Testis (tissue), 3 donors: ENCODE measurements around the gene CELSR1. TPM values are rescaled to one million over a fixed set of nuclear protein-coding genes. Genes with fewer than 3 reads are reported as not detected.

Experiments
- DNase-seq: peaks from one replicate; pipeline ENCODE4 v3.0.0-alpha.2; 2019
- H3K27ac ChIP-seq, 2 donors: fragments of 200-600 bp; sonication (generic); one replicate each; pipeline ENCODE4 v1.5.1; 2019
- H3K27me3 ChIP-seq: fragments of 200-600 bp; sonication (generic); one replicate; pipeline ENCODE4 v1.5.1; 2019
- H3K36me3 ChIP-seq: fragments of 200-600 bp; sonication (generic); one replicate; pipeline ENCODE4 v1.5.1; 2017; ENCODE audit warnings: low read depth; ENCODE audit errors: missing control alignments
- H3K4me1 ChIP-seq: fragments of 200-600 bp; sonication (generic); one replicate; pipeline ENCODE4 v1.5.1; 2019
- H3K4me3 ChIP-seq, 2 donors: fragments of 200-600 bp; sonication (generic); one replicate each; pipeline ENCODE4 v1.5.1; 2017 to 2019
- H3K9me3 ChIP-seq: fragments of 200-600 bp; sonication (generic); one replicate; pipeline ENCODE4 v1.5.1; 2017
- POLR2A ChIP-seq: fragments of 450-650 bp; IDR thresholded peaks from one replicate; pipeline ENCODE4 v1.6.1; 2017; ENCODE audit warnings: antibody characterized with exemption, mild to moderate bottlenecking, moderate library complexity
- WGBS, 2 donors: methylation state at CpG; one replicate each; pipeline ENCODE4 v1.1.5; 2018; 5-methylcytosine and 5-hydroxymethylcytosine counted together
- intact Hi-C: fragments of 100-400 bp; cut with DNase I; formaldehyde crosslinking; loops from one replicate; pipeline ENCODE4 v1.15.1; 2023; ENCODE audit warnings: low total_unique reads
- polyA plus RNA-seq: library from polyadenylated mRNA; stranded (reverse); fragments of 350-450 nt; fragmentation: Illumina TruSeq; extraction: RNeasy Lipid Tissue Mini Kit (QIAGEN cat#74804); gene quantifications from one replicate; pipeline ENCODE4 v1.2.3, GENCODE V29; 2014; ENCODE audit warnings: low read depth, low replicate concordance; ENCODE audit not compliant: insufficient read depth
- total RNA-seq, 2 donors: library from RNA; depleted of rRNA; stranded (reverse); fragments of >200 nt; gene quantifications; one replicate each; pipeline ENCODE4 v1.2.3, GENCODE V29; 2016
- TF ChIP-seq, protein P1 (sequence below), 3 experiments: fragments of 450-650 bp in 2 of 3; fragments of 200-600 bp in 1 of 3; sonication (generic) in 1 of 3; IDR thresholded peaks; one replicate each; pipeline ENCODE4 v1.5.1; 2016 to 2019; ENCODE audit warnings: antibody characterized with exemption in 3 of 3, mild to moderate bottlenecking in 2 of 3, moderate library complexity in 1 of 3

CELSR1 gene
- total and polyA plus RNA-seq, 3 donors from 2014 or later, result 5.6 to 21.5 (median 13.8) TPM

DNA sequence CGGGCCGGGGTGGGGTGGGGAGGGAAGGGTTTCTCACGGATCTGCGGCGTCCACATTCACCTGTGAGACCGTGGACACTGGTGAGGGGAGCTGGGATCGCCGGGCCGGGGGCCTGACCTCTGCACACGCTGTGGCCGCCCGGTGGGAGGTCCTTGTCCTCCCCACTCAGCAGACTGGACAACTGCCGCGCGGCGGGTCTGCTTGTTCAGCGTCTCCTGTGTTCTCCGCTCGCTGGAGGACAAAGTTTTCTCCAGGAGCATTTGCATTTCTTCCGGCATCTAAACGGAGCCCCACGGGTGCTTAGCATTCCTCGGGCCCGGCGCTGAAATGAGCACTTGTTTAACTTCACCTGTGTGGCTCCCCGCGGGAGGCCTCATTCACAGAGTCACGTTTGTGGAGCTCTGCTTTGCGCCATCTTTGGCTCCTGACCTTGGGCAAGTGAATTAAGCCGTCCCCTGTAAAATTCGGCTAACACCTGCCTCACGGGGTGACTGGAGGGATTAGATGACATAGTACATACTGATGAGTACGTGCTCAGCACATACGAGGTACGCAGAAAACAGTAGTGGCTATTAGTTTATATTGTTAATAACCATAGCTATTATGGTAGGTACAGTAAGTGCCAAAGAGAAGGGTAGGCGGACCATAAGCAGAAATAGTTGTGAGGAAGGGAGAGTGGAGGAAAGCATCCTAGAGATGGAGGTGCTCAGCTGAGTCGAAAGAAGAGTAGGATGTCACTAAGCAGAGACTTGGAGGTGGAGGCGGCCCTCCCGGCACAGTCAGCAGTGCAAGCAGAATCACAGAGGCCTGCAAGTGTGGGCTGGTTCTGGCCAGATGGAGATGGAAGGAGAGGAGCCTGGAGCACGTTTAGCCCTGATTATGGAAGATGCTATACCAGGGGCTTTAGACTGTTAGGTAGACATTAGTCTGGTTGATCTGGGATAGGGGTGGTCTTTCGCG, 201.0 kb downstream of the CELSR1 start:
- no peaks in the 10 kb centered on the region for H3K27me3 ChIP-seq
- peak overlapping the region; percentile 75 to 90 for H3K27ac ChIP-seq
- H3K9me3 ChIP-seq, result no peaks in the 10 kb centered on the region
- H3K4me1 ChIP-seq, result peaks cover 12% of the 10 kb centered on the region
- TF ChIP-seq POLR2A, result no peak
- TF ChIP-seq, protein P1, sequence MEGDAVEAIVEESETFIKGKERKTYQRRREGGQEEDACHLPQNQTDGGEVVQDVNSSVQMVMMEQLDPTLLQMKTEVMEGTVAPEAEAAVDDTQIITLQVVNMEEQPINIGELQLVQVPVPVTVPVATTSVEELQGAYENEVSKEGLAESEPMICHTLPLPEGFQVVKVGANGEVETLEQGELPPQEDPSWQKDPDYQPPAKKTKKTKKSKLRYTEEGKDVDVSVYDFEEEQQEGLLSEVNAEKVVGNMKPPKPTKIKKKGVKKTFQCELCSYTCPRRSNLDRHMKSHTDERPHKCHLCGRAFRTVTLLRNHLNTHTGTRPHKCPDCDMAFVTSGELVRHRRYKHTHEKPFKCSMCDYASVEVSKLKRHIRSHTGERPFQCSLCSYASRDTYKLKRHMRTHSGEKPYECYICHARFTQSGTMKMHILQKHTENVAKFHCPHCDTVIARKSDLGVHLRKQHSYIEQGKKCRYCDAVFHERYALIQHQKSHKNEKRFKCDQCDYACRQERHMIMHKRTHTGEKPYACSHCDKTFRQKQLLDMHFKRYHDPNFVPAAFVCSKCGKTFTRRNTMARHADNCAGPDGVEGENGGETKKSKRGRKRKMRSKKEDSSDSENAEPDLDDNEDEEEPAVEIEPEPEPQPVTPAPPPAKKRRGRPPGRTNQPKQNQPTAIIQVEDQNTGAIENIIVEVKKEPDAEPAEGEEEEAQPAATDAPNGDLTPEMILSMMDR (IDR thresholded peaks at IDR 0.05), result no peak
- peak; percentile 35 for DNase-seq
- intact Hi-C loops, result no loop called here
- H3K4me3 ChIP-seq, result peak overlapping the region; percentile 90 to 96
- WGBS, 2 donors, result 6 to 8% methylated on average over 40 to 41 of the region's 42 CpGs
- no peaks in the 10 kb centered on the region for H3K36me3 ChIP-seq

DNA sequence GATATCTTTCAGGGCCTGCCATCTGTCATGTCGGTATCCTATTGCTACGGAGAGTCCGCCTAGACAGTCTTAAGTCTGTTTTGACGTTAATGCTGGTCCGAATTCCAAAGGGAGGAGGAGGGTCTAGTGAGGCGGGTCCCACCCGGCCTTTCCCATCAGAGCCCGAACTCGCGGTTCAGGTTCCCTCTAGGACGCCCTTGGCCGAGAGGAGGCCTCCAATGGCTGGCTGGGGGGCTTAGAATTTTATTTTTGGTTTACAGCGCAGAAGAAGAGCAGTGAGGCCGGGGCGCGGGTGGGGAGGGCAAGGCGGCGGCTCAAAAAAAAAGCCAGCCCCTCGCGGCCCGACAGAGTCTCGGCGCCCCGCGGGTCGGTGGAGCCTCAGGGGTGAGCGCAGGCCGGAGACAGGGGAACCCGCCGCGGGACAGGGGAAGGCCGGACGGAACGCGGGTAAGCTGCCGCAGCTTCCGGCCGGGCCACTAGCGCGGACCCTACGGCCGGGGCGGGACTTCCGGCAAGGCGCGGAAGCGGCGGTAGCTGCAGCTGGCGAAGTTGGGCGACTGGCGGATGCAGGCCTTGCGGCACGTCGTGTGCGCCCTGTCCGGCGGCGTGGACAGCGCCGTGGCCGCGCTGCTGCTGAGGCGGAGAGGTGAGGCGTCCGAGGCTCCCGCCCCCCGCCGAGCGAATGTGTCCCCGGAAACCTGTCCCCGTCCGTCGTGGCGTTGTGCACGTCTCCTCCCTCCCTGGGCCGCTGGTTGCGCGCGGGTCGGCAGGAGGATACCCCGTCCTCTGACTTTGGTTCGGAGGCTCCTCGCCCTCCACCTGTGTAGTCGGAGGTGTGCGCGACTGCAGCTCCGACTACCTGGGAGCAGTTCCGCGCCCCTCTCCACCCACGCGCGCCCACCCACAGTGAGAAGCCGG, 202.0 kb downstream of the CELSR1 start, which contains the start of gene TRMU:
Gene TRMU (plus strand): TSS at position 514 of the 918 bp plus-strand sequence. CDS start 51 bp downstream, at position 565.
- peak; percentile 88 for DNase-seq
- Histone ChIP-seq H3K4me1 (peaks cover 12% of the 10 kb centered on the region), H3K4me3 (peak within 1 kb of the TSS; percentile 90 to 96), H3K27ac (peak within 1 kb of the TSS; percentile 75 to 90), H3K27me3 (no peaks in the 10 kb centered on the region), H3K36me3 (no peaks in the 10 kb centered on the region), H3K9me3 (no peaks in the 10 kb centered on the region)
- TF ChIP-seq, protein P1 (IDR thresholded peaks at IDR 0.05), result no peak
- no peak for TF ChIP-seq POLR2A
- WGBS, 2 donors, result 0 to 1% methylated on average over 28 to 82 of the region's 93 CpGs
- intact Hi-C loops, result no loop called here

DNA sequence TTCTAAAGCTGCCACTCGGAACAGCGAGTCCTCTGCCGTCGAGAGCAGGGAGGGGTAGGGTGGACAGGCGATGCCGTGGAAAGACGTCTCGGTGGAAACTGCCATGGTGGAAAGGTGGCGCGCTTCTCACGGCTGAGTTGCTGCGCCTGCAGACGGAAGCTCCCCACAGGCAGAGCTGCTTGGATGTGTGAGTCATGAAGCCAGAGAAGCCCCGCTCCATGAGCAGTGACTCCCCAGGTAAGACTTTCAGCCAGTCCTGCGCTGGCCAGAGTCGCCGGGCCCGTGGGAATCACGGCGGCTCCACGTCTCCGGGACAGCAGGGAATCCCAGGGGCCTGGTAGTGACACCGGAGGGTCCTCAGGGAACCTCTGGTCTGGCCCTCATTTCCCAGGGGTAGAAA, 205.9 kb downstream of the CELSR1 start:
- Histone ChIP-seq H3K9me3 (no peaks in the 10 kb centered on the region), H3K4me3 (no peak overlapping the region), H3K4me1 (peaks cover 6% of the 10 kb centered on the region), H3K36me3 (no peaks in the 10 kb centered on the region), H3K27me3 (no peaks in the 10 kb centered on the region), H3K27ac (no peak overlapping the region)
- TF ChIP-seq POLR2A, result no peak
- TF ChIP-seq, protein P1 (IDR thresholded peaks at IDR 0.05), result no peak
- DNase-seq, result no peak
- intact Hi-C loops, result no loop called here
- 90 to 96% methylated on average over 14 to 23 of the region's 23 CpGs for WGBS, 2 donors

DNA sequence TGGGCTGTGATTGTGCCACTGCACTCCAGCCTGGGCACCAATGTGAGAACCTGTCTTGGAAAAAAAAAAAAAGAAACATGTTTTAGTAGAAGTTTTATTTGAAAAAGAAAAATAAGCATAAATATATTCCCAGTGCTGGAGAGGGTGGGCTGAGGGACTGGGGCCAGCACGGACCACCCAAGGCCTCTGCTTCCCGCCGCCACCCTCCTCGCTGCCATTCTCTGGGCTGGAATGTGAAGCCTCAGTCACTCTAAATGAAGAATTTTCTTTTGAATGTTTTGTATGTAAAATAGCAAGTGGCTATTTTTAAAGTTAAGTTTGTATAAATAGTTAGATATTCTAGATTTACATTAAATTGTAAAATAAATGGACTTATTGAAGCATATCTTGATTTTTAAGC, 207.0 kb downstream of the CELSR1 start:
- Histone ChIP-seq H3K4me1 (peaks cover 4% of the 10 kb centered on the region), H3K36me3 (no peaks in the 10 kb centered on the region), H3K27ac (no peak overlapping the region), H3K4me3 (no peak overlapping the region), H3K9me3 (no peaks in the 10 kb centered on the region), H3K27me3 (no peaks in the 10 kb centered on the region)
- TF ChIP-seq, protein P1 (IDR thresholded peaks at IDR 0.05), result no peak
- no peak for TF ChIP-seq POLR2A
- intact Hi-C loops, result no loop called here
- no peak for DNase-seq
- 95 to 97% methylated on average over 4 of the region's 4 CpGs for WGBS, 2 donors
